PC-9 (cell line): Measurements from ENCODE around the gene STAG2. TPM values are rescaled to one million over a fixed set of nuclear protein-coding genes. Genes with fewer than 3 reads are reported as not detected.
"Not testable (repeated sequence)": the region's sequence is repeated elsewhere in the genome, so short reads cannot be mapped to it uniquely, and the experiment has no call there.

ENCODE experiments used
- BruUV-seq: library from RNA; stranded (reverse); fragments of 400-500 nt; replicated peaks from 2 replicates; lab custom pipeline; 2021; lab: Mats Ljungman, UMichigan
- CTCF ChIA-PET: fragments of 300-600 bp; sonication (Branson Sonifier 250); formaldehyde crosslinking; loops from one replicate; lab custom pipeline; 2022; ENCODE audit warnings: antibody characterized with exemption; lab: Charles Lee
- POLR2A ChIA-PET: fragments of 300-600 bp; sonication (Branson Sonifier 250); formaldehyde crosslinking; loops from one replicate; lab custom pipeline; 2022; ENCODE audit warnings: antibody characterized with exemption; ENCODE audit not compliant: unreplicated experiment; lab: Charles Lee
- DNase-seq, 2 experiments: peaks; one replicate each; pipeline versions ENCODE4 v3.0.0 to v3.0.0-alpha.2; 2015 to 2022; ENCODE audit warnings: mixed read lengths in 1 of 2
- H2AFZ ChIP-seq: fragments of 200-600 bp; sonication (generic); 2 replicates; pipeline ENCODE4 v1.8.1; 2017; ENCODE audit warnings: antibody characterized with exemption
- H3F3A ChIP-seq: fragments of 200-600 bp; sonication (generic); 2 replicates; pipeline ENCODE4 v1.8.1; 2017; ENCODE audit warnings: antibody characterized with exemption, mild to moderate bottlenecking, low read depth; ENCODE audit not compliant: insufficient read depth
- H3K27ac ChIP-seq: fragments of 200-600 bp; sonication (generic); 2 replicates; pipeline ENCODE4 v1.6.1; 2016; ENCODE audit warnings: mixed run types
- H3K27me3 ChIP-seq: fragments of 200-600 bp; sonication (generic); 2 replicates; pipeline ENCODE4 v1.6.1; 2016; ENCODE audit warnings: low read depth, mixed run types; ENCODE audit not compliant: insufficient read depth
- H3K36me3 ChIP-seq: fragments of 200-600 bp; sonication (generic); 2 replicates; pipeline ENCODE4 v1.6.1; 2016; ENCODE audit warnings: low read depth, mixed run types
- H3K4me1 ChIP-seq: fragments of 200-600 bp; sonication (generic); replicated peaks from 2 replicates; pipeline ENCODE4 v1.6.1; 2016; ENCODE audit warnings: mixed run types; ENCODE audit not compliant: insufficient read depth
- H3K4me2 ChIP-seq: fragments of 200-600 bp; sonication (generic); 2 replicates; pipeline ENCODE4 v1.6.1; 2017; ENCODE audit warnings: mixed run types
- H3K4me3 ChIP-seq: fragments of 200-600 bp; sonication (generic); 2 replicates; pipeline ENCODE4 v1.6.1; 2016; ENCODE audit warnings: mixed run types
- H3K79me2 ChIP-seq: fragments of 200-600 bp; sonication (generic); 2 replicates; pipeline ENCODE4 v1.6.1; 2017; ENCODE audit warnings: low read depth, mixed run types
- H3K9me2 ChIP-seq: fragments of 200-600 bp; sonication (generic); 2 replicates; pipeline ENCODE4 v1.8.1; 2017; ENCODE audit warnings: mild to moderate bottlenecking; ENCODE audit not compliant: insufficient read depth
- H3K9me3 ChIP-seq: fragments of 200-600 bp; sonication (generic); 2 replicates; pipeline ENCODE4 v1.8.1; 2016; ENCODE audit warnings: low read depth; ENCODE audit not compliant: insufficient read depth
- H4K20me1 ChIP-seq: fragments of 200-600 bp; sonication (generic); 2 replicates; pipeline ENCODE4 v1.8.1; 2017; ENCODE audit not compliant: insufficient read depth
- CTCF ChIP-seq: fragments of 200-600 bp; sonication (generic); conservative IDR thresholded peaks from 2 replicates; pipeline ENCODE4 v1.6.1; 2017; ENCODE audit warnings: mixed run types, antibody characterized with exemption, mild to moderate bottlenecking, moderate library complexity
- EZH2 ChIP-seq: fragments of 200-600 bp; sonication (generic); IDR thresholded peaks from 2 replicates; pipeline ENCODE4 v1.8.0; 2017; ENCODE audit warnings: antibody characterized with exemption, low read depth
- intact Hi-C: fragments of 100-400 bp; cut with micrococcal nuclease; formaldehyde crosslinking; loops from one replicate; pipeline ENCODE4 v1.10.0; 2022; ENCODE audit not compliant: unreplicated experiment
- total RNA-seq: library from RNA; stranded (reverse); gene quantifications from 2 replicates; pipeline ENCODE4 v1.2.3, GENCODE V29; 2021

STAG2 gene
- total RNA-seq, 1 experiment from 2014 or later = 108 TPM

GRCh38 chrX:124098089-124098488 is 136.6 kb downstream of the STAG2 start:
- Histone ChIP-seq H3K4me2 (no peak overlapping the region), H3K9me3 (no peaks in the 10 kb centered on the region), H3K36me3 (peaks cover 28% of the 10 kb centered on the region; the same call in 1 of the 2 replicates), H3K9me2 (no peaks in the 10 kb centered on the region), H4K20me1 (no peaks in the 10 kb centered on the region; the same call in 1 of the 2 replicates), H3K27me3 (no peaks in the 10 kb centered on the region), H3K79me2 (no peaks in the 10 kb centered on the region), H2AFZ (no peak overlapping the region), H3K4me1 (no peaks in the 10 kb centered on the region), H3K4me3 (no peak overlapping the region), H3F3A (peaks cover 23% of the 10 kb centered on the region; the same call in 1 of the 2 replicates), H3K27ac (no peak overlapping the region)
- ChIA-PET POLR2A (no interaction called here), CTCF (no interaction called here)
- DNase-seq = no peak
- TF ChIP-seq EZH2 (no peak), CTCF (peak; percentile 72)
- no TSS peak for BruUV-seq
- intact Hi-C loops = loop anchor here (10.0 kb wide), 1 partner anchor 133 kb away; the partner anchor contains the start of gene STAG2

- Histone ChIP-seq H3K4me3 (no peak overlapping the region), H3K27ac (no peak overlapping the region), H3K79me2 (no peaks in the 10 kb centered on the region), H3K4me1 (no peaks in the 10 kb centered on the region), H3K9me2 (no peaks in the 10 kb centered on the region), H2AFZ (no peak overlapping the region), H3K4me2 (no peak overlapping the region), H3K36me3 (0 out of 2 replicates have a peak, but pooled peaks cover 20% of the 10 kb centered on the region), H3K27me3 (no peaks in the 10 kb centered on the region), H4K20me1 (no peaks in the 10 kb centered on the region; the same call in 1 of the 2 replicates), H3K9me3 (no peaks in the 10 kb centered on the region), H3F3A (no peaks in the 10 kb centered on the region)
- DNase-seq = no peak
- no peak for TF ChIP-seq EZH2
- no peak for TF ChIP-seq CTCF
- ChIA-PET CTCF (no interaction called here), POLR2A (no interaction called here)
- intact Hi-C loops = no loop called here
- BruUV-seq = no TSS peak
Observed at GRCh38 chrX:124103966-124104365, 142.5 kb downstream of the STAG2 start.

- H3K4me2 ChIP-seq, H3K9me2 ChIP-seq, CTCF ChIA-PET, H3K79me2 ChIP-seq, intact Hi-C loops, H3K27me3 ChIP-seq, H4K20me1 ChIP-seq, H3K9me3 ChIP-seq, H3K4me1 ChIP-seq, H2AFZ ChIP-seq, H3F3A ChIP-seq, H3K4me3 ChIP-seq, H3K27ac ChIP-seq, POLR2A ChIA-PET, DNase-seq, BruUV-seq: not testable (repeated sequence)
- 0 out of 2 replicates have a peak, but pooled peaks cover 16% of the 10 kb centered on the region for H3K36me3 ChIP-seq
Observed at GRCh38 chrX:124104512-124104911, 143.0 kb downstream of the STAG2 start.
